WI38 (cell line): ENCODE measurements around the gene LILRB3.
"Not testable (repeated sequence)": the region's sequence is repeated elsewhere in the genome, so short reads cannot be mapped to it uniquely, and the experiment has no call there.

Experiments
- H3K4me3 ChIP-seq: 2 replicates; pipeline ENCODE4 v1.5.1; 2011; ENCODE audit warnings: low read depth, mild to moderate bottlenecking, control low read depth, low read length
- TF ChIP-seq, protein P1 (sequence below): IDR thresholded peaks from 2 replicates; pipeline ENCODE4 v1.5.1; 2012; ENCODE audit warnings: low read depth, mild to moderate bottlenecking, control low read depth, low read length

Gene LILRB3

DNA sequence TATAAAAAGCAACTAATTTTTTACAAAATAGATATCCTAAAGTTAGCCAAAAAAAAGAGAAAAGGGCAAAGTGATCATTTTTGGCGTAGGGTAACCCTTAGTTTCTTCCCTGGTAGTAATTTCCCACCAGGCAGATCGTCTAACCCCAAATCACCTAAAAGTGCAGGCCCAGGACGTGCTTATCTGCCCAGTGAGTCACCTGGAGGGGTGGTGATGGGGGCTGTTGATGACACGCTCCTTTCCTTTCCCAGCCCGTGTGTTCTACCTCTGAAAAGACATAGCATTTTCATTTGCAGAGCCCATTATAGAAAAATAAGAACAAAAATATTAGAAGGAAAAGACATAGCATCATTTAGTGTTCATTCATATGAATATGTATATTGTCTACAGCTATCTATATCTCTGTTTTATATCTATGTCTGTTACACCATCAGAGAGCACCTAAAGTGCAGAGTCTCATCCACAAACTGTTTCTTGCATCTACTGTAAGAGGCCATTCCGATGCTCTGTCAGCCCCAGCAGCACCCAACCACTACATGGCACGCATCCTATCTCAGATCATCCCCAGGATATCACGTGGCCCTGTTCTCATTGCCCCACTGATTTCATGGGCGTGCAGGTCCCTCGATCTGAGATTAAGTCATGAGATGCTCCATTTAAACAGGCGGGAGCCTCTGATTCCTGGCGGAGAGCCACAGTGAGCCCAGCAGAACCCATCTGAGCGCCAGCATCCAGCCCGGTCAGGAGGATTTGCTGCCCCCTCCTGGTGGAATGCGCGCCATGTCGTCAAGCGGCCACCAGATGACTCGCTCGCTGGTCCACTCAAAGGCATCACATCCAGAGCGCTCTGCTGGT, 8.5 kb upstream of the LILRB3 start:
- H3K4me3 ChIP-seq = no peak overlapping the region
- TF ChIP-seq, protein P1, sequence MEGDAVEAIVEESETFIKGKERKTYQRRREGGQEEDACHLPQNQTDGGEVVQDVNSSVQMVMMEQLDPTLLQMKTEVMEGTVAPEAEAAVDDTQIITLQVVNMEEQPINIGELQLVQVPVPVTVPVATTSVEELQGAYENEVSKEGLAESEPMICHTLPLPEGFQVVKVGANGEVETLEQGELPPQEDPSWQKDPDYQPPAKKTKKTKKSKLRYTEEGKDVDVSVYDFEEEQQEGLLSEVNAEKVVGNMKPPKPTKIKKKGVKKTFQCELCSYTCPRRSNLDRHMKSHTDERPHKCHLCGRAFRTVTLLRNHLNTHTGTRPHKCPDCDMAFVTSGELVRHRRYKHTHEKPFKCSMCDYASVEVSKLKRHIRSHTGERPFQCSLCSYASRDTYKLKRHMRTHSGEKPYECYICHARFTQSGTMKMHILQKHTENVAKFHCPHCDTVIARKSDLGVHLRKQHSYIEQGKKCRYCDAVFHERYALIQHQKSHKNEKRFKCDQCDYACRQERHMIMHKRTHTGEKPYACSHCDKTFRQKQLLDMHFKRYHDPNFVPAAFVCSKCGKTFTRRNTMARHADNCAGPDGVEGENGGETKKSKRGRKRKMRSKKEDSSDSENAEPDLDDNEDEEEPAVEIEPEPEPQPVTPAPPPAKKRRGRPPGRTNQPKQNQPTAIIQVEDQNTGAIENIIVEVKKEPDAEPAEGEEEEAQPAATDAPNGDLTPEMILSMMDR = peak; percentile 82

DNA sequence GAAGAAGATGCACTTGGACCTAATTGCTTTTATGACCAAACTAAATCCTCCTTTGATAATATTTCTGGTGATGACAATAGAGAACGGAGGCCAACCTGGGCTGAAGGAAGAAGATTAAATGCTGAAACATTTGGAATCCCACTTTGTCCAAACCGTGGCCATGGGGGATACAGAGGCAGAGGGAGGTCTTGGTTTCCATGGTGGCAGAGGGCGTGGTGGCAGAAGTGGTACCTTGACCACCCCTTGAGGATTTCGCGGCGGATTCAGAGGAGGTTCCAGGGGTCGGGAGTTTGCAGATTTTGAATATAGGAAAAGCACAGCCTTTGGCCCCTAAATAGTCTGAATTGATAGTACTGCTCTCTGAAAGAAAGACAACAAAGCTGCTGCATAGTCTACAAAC, 7.2 kb upstream of the LILRB3 start:
- TF ChIP-seq, protein P1 = no peak
- no peak overlapping the region for H3K4me3 ChIP-seq

DNA sequence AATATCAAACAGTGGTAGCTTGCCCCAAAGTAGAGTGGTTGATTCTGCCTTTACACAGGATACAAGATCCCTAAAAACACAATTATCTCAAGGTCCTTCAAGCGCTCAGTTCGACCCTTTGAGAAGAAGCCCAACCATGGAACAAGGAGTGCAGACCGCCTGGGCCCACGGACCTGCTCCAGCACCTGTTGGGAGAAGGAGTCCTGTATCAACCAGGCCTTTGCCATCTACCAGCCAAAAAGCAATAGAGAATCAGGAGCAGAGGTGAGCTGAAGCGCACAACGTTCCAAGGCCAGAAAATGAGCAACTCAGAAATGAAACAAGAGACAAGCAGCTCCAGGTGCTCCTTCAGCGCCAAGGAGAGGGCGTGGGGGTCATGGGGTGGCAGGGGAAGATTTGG, 6.3 kb upstream of the LILRB3 start:
- TF ChIP-seq, protein P1 = no peak

DNA sequence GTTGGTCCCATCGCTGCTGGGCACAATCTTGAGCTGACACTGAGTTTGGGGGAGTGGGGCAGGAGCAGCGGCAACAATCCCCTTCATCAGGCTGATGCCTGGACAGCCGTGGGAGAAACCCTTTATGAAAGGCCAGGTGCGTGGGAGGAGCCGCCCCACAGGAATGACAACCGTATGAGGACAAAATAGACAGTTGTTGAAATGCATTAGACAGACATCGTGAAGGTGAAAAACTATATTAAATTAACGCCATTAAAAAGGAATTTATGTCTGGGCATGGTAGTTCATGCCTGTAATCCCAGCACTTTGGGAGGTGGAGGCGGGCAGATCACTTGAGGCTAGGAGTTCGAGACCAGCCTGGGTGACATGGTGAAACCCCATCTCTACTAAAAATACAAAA, 1.8 kb upstream of the LILRB3 start:
- not testable (repeated sequence) for H3K4me3 ChIP-seq

More for the DNA sequence above, 6.3 kb upstream of the LILRB3 start:
- H3K4me3 ChIP-seq = no peak overlapping the region

DNA sequence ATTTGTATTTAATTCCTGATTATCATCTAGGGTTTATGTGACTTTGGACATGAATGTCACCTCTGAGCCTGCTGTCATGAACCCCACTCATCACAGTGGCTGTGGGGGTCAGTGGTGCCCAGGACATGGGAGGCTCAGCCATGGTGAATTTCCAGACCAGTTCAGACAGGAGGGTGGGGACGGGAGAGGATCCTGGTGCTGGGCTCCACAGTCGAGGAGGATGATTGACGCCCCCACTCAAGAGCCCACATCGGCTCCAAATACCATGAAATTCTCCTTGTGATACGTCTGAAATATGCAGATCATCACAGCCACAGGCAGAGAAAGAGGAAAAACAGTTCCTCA, 1.1 kb upstream of the LILRB3 start:
- H3K4me3 ChIP-seq = not testable (repeated sequence)

DNA sequence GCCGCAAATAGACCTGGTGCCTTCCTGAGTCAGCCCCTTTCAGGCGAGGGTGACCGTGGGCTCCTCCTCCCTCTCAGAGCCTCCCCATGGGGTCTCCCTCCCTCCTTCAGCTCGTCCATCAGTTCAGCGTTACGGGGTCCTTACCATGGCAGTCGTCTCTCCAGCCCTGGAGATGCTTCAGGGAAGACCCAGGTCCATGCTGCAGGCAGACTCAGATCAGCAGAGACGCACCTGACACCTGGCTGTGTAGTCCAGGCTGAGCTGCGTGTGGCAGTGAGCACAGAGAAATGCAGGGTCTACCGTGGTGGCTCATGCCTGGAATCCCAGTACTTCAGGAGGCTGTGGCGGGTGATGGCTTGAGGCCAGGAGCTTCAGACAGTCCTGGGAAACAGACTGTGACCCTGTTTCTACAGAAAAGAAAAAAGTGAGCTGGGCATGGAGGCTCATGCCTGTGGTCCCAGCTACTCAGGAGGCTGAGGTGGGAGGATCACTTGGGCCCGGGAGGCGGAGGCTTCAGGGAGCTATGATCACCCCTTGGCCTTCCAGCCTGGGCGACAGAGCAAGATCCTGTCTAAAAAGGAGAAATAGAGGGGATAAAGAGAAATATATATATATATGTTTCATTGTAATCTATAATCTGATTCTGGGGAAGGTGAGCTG, 600 bp upstream of the LILRB3 start:
- not testable (repeated sequence) for H3K4me3 ChIP-seq

DNA sequence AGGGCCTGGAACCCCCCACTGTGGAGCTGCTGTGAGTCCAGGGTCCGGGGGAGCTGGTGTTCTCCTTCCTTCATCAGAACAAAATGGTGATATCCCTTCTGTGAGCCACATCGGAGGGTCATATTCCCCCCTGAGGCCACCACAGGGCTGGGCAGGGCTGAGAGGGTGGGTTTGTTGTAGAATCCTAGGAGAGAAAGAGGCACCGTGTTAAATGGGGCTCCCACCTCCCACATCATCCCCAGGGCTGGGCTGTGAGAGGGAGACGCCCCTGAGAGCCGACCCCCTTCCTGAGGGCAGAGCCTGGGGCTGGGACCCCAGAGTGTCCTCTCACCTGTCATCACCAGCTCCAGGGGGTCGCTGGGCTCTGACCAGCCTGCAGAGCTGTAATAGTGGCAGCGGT, 860 bp downstream of the LILRB3 start:
- H3K4me3 ChIP-seq = not testable (repeated sequence)

DNA sequence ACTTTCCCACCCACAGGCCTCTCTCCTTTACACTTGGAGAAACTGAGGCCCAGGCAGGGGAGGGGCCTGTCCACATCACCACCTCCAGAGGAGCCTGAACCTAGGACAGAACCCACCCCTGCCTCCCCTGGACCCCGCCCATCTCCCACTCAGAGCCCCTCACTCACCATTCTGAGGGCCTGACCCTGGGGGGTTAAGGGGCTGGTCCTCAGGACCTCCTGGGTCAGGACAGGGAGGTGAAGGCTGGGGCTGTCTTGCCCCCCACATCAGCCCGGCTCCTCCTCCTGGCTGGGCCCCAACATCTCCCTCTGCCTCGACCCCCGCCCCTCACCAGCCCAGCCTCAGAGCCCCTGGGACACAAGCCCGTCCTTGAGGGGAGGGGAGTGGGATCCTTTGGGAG, 3.1 kb downstream of the LILRB3 start:
- H3K4me3 ChIP-seq = not testable (repeated sequence)

DNA sequence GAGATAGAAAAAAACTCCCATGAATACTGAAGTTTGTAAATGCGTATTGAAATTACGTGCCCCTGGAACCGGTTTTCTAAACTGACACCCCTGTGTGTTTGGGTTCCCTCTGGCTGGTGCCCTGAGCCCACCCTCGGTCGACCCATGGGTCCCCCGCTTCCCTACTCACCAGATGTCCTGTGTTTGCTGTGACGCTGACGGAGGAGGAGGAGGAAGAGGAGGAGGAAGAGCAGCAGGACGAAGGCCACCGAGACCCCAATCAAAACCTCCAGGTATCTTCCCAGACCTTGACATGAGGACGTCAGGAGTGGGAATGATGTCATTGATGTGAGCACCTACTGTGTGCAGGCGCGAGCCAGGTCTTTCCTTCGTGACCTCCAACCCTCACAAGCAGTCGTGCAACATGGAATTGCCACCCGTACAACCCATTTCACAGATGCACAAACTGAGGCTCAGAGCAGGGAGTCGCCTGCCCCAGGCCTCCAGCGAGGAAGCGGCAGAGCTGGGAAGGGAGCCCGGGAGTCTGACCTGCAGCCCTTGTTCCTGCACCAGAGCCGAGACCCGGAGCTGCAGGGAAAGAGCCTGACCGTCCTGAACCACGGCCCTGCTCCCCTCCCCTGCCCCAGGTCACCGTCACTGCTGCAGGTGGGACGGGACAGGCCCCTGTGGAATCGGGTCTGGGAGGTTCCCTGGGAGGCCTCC, 3.7 kb downstream of the LILRB3 start:
- no peak overlapping the region for H3K4me3 ChIP-seq
- TF ChIP-seq, protein P1 = no peak

DNA sequence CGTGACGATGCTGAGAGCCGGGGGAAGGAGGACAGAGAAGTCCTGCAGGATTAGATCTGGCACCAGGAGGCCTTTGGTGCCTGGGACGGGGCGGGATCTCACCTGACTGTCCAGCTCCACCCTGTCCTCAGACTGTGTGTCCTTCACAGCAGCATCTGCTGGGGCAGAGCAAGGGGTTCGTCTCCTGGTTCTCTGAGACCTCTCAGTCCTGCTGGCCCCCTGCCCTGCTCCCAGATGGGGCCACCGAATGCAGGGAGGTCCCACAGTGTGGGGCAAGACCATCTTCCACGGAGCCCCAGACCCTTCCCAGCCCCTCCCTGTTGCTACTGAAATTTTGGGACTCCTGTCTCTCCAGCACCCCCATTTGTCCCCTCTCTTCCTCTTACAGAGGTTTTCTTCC, 4.5 kb downstream of the LILRB3 start:
- no peak overlapping the region for H3K4me3 ChIP-seq
- TF ChIP-seq, protein P1 = no peak

DNA sequence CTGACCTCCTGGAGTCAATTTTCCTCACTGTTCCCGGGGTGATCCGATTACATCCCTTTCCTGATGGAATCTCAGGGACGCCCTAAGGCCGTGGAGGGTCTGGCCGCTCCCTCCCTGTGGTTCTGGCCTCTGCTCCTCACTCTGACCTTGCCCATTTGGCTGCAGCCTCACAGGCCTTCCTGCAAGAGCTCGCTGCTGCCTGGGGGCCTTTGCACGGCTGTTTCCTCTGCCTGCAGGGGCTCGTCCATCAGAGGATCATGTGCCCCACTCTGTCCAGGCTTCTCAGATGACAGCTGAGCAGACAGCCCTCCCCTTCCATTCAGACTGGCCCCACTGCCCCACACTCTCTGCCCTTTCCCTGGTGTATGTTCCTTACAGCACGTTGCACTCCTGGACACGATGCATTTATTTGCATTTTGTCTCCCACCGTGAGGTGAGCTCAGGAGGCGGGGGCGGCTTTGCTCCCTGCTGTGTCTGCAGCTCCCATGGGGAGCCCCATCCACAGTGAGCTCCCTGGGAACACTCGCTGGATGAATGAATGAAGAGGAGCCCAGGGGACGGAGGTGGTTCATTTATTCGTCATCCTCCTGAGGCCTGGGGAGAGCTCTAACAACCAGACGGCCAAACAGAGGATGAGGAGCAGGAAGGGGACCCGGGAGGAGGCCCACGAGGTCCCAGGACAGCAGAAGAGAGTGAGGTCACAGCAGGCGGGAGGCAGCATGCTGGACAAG, 5.1 kb downstream of the LILRB3 start:
- H3K4me3 ChIP-seq = not testable (repeated sequence)
